ENCODE results near the gene FRMD3.

FRMD3 gene

GRCh38 chr9:83477571-83477970 lies 60.6 kb downstream of the FRMD3 start:
- DNase-seq, result peak; percentile 67
- Histone ChIP-seq H3K4me1 (peaks cover 29% of the 10 kb centered on the region), H3K4me3 (ENCODE audit: low read depth, low read length) (peak overlapping the region; percentile 10; the same call in 1 of the 2 replicates), H3K27me3 (no peaks in the 10 kb centered on the region), H3K36me3 (peaks cover 2% of the 10 kb centered on the region), H3K9me3 (no peaks in the 10 kb centered on the region)
- no peak for TF ChIP-seq CTCF (IDR thresholded peaks at IDR 0.05; ENCODE audit: low read depth, low read length)

GRCh38 chr9:83477120-83477519 lies 61.1 kb downstream of the FRMD3 start:
- no peak for DNase-seq
- no peak for TF ChIP-seq CTCF (IDR thresholded peaks at IDR 0.05; ENCODE audit: low read depth, low read length)
- H3K4me1 ChIP-seq, result peaks cover 32% of the 10 kb centered on the region
- peaks cover 2% of the 10 kb centered on the region for H3K36me3 ChIP-seq
- peak overlapping the region; percentile 10; the same call in 1 of the 2 replicates for H3K4me3 ChIP-seq (ENCODE audit: low read depth, low read length)
- H3K9me3 ChIP-seq, result no peaks in the 10 kb centered on the region
- H3K27me3 ChIP-seq, result no peaks in the 10 kb centered on the region

- H3K4me1 ChIP-seq, result peaks cover 34% of the 10 kb centered on the region
- H3K27me3 ChIP-seq, result no peaks in the 10 kb centered on the region
- H3K4me3 ChIP-seq (ENCODE audit: low read depth, low read length), result no peak overlapping the region
- H3K9me3 ChIP-seq, result no peaks in the 10 kb centered on the region
- TF ChIP-seq CTCF (IDR thresholded peaks at IDR 0.05; ENCODE audit: low read depth, low read length), result no peak
- peaks cover 2% of the 10 kb centered on the region for H3K36me3 ChIP-seq
- DNase-seq, result no peak
Measured at GRCh38 chr9:83476513-83476912, 61.7 kb downstream of the FRMD3 start.

- peaks cover 37% of the 10 kb centered on the region for H3K4me1 ChIP-seq
- no peak overlapping the region for H3K4me3 ChIP-seq (ENCODE audit: low read depth, low read length)
- TF ChIP-seq CTCF (IDR thresholded peaks at IDR 0.05; ENCODE audit: low read depth, low read length), result no peak
- no peaks in the 10 kb centered on the region for H3K9me3 ChIP-seq
- no peak for DNase-seq
- H3K27me3 ChIP-seq, result no peaks in the 10 kb centered on the region
- peaks cover 2% of the 10 kb centered on the region for H3K36me3 ChIP-seq
Measured at GRCh38 chr9:83475741-83476140, 62.5 kb downstream of the FRMD3 start.

GRCh38 chr9:83474631-83475030 lies 63.6 kb downstream of the FRMD3 start:
- DNase-seq, result no peak
- Histone ChIP-seq H3K9me3 (no peaks in the 10 kb centered on the region), H3K4me3 (ENCODE audit: low read depth, low read length) (no peak overlapping the region), H3K4me1 (peaks cover 40% of the 10 kb centered on the region), H3K27me3 (no peaks in the 10 kb centered on the region), H3K36me3 (no peaks in the 10 kb centered on the region; the same call in 1 of the 2 replicates)
- TF ChIP-seq CTCF (IDR thresholded peaks at IDR 0.05; ENCODE audit: low read depth, low read length), result no peak

GRCh38 chr9:83473488-83473971 lies 64.7 kb downstream of the FRMD3 start:
- no peak for DNase-seq
- Histone ChIP-seq H3K9me3 (no peaks in the 10 kb centered on the region), H3K36me3 (no peaks in the 10 kb centered on the region; the same call in 1 of the 2 replicates), H3K4me1 (peaks cover 45% of the 10 kb centered on the region), H3K4me3 (ENCODE audit: low read depth, low read length) (no peak overlapping the region), H3K27me3 (no peaks in the 10 kb centered on the region)
- TF ChIP-seq CTCF (IDR thresholded peaks at IDR 0.05; ENCODE audit: low read depth, low read length), result no peak

All from BE2C (cell line).